Measurements from ENCODE around the gene ADAM19.

DNA sequence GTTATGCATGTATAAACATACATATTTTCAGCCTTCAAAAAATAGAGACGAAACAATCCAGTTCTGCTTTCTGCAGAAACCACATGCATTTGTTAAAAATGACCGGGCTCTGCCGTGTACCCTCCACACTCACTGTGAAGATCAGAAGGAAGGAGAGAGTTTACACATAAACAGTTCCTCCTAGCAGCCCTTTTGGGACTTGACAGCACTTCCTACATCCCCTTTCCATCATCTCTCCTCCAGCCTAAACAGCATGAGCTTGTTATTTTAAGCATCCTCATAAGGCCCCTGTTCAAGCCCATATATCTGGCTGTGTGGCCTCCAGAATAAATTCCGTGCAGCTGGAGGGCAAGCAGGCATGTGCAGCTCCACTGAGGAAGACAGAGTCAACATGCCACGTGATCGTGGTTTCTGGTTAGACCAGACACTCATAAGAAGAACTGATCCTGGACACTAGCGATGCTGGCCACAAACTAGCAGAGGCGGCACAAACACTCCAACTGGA lies 73.4 kb downstream of the ADAM19 start:
- TF ChIP-seq, protein P1, sequence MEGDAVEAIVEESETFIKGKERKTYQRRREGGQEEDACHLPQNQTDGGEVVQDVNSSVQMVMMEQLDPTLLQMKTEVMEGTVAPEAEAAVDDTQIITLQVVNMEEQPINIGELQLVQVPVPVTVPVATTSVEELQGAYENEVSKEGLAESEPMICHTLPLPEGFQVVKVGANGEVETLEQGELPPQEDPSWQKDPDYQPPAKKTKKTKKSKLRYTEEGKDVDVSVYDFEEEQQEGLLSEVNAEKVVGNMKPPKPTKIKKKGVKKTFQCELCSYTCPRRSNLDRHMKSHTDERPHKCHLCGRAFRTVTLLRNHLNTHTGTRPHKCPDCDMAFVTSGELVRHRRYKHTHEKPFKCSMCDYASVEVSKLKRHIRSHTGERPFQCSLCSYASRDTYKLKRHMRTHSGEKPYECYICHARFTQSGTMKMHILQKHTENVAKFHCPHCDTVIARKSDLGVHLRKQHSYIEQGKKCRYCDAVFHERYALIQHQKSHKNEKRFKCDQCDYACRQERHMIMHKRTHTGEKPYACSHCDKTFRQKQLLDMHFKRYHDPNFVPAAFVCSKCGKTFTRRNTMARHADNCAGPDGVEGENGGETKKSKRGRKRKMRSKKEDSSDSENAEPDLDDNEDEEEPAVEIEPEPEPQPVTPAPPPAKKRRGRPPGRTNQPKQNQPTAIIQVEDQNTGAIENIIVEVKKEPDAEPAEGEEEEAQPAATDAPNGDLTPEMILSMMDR (IDR thresholded peaks at IDR 0.05): no peak
- TF ChIP-seq POLR2A (IDR thresholded peaks at IDR 0.05): no peak

All from ovary (tissue), 3 donors.